ENCODE data around the gene SLC39A8.

DNA sequence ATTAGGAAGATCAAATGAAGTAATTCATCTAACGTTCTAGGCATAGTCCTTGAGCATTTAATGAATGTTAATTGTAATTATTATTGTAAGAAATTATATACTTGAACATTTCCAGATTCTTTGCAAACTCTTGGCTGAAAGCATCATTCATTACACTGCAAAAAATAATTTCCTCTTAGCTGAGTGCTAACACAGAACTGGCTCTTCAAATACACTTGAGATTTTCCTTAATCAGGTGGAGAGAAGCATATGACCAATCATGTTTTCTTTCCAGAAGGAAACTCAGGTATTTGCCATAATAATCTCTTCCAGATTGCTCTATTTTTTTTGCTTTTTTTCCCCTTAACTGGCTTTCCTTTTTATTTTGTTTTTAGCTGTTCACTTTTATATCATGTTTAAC, 42.5 kb downstream of the SLC39A8 start:
- no peak for TF ChIP-seq POLR2A (IDR thresholded peaks at IDR 0.05; ENCODE audit: low read depth, low read length)
- no peak for TF ChIP-seq TAF1 (IDR thresholded peaks at IDR 0.05; ENCODE audit: borderline replicate concordance, low read depth, low read length)
